A673 (cell line): ENCODE data around the gene PIK3CD. TPM values are rescaled to one million over a fixed set of nuclear protein-coding genes. Genes with fewer than 3 reads are reported as not detected.

ENCODE experiments used
- BruUV-seq: library from RNA; stranded (reverse); fragments of 400-500 nt; replicated peaks from 2 replicates; lab custom pipeline; 2021; lab: Mats Ljungman, UMichigan
- CTCF ChIA-PET: fragments of 300-600 bp; sonication (Branson Sonifier 250); formaldehyde crosslinking; loops from one replicate; lab custom pipeline; 2022; ENCODE audit warnings: antibody characterized with exemption; lab: Charles Lee
- POLR2A ChIA-PET: fragments of 300-600 bp; sonication (Branson Sonifier 250); formaldehyde crosslinking; loops from one replicate; lab custom pipeline; 2022; ENCODE audit warnings: antibody characterized with exemption; ENCODE audit not compliant: low non-redundant PET; lab: Charles Lee
- DNase-seq: peaks from one replicate; pipeline ENCODE4 v3.0.0-alpha.2; 2015; ENCODE audit warnings: low spot score
- H3K27ac ChIP-seq: fragments of 200-600 bp; sonication (generic); 2 replicates; pipeline ENCODE4 v1.5.1; 2016; ENCODE audit warnings: mixed run types, low read depth, mild to moderate bottlenecking, mixed read lengths, antibody characterized with exemption, low read length; ENCODE audit not compliant: poor library complexity, severe bottlenecking
- H3K27me3 ChIP-seq: fragments of 200-600 bp; sonication (generic); replicated peaks from 2 replicates; pipeline ENCODE4 v1.6.1; 2017; ENCODE audit warnings: mixed run types, low read depth, mild to moderate bottlenecking, mixed read lengths, antibody characterized with exemption, low read length; ENCODE audit not compliant: insufficient read depth, poor library complexity
- H3K36me3 ChIP-seq: fragments of 200-600 bp; sonication (generic); 2 replicates; pipeline ENCODE4 v1.6.1; 2016; ENCODE audit warnings: mixed run types, mild to moderate bottlenecking, mixed read lengths, antibody characterized with exemption, low read length; ENCODE audit not compliant: insufficient read depth, poor library complexity, severe bottlenecking
- H3K4me1 ChIP-seq: fragments of 200-600 bp; sonication (generic); 2 replicates; pipeline ENCODE4 v1.6.1; 2017; ENCODE audit warnings: mixed run types, mild to moderate bottlenecking, mixed read lengths, antibody characterized with exemption, low read length; ENCODE audit not compliant: insufficient read depth, poor library complexity, severe bottlenecking
- H3K4me3 ChIP-seq: fragments of 200-600 bp; sonication (generic); 2 replicates; pipeline ENCODE4 v1.5.1; 2016; ENCODE audit warnings: low read depth, mixed run types, mild to moderate bottlenecking, mixed read lengths, low read length; ENCODE audit not compliant: poor library complexity, severe bottlenecking
- H3K9me3 ChIP-seq: fragments of 200-600 bp; sonication (generic); 2 replicates; pipeline ENCODE4 v1.6.1; 2016; ENCODE audit warnings: mixed run types, low read depth, mild to moderate bottlenecking, mixed read lengths, antibody characterized with exemption, low read length; ENCODE audit not compliant: poor library complexity, severe bottlenecking
- CTCF ChIP-seq: fragments of 300-800, 200-600 bp; sonication (generic); conservative IDR thresholded peaks from 2 replicates; pipeline ENCODE4 v1.5.1; 2017; ENCODE audit warnings: low read depth, mild to moderate bottlenecking, antibody characterized with exemption, low read length, moderate library complexity, mixed read lengths
- EZH2 ChIP-seq: fragments of 200-600 bp; sonication (generic); IDR thresholded peaks from 2 replicates; pipeline ENCODE4 v1.6.1; 2017; ENCODE audit warnings: borderline replicate concordance, low read depth, mild to moderate bottlenecking, mixed read lengths, antibody characterized with exemption, low read length; ENCODE audit not compliant: poor library complexity, severe bottlenecking
- intact Hi-C: fragments of 100-400 bp; cut with micrococcal nuclease; formaldehyde crosslinking; loops from one replicate; pipeline ENCODE4 v1.10.0; 2022; ENCODE audit not compliant: unreplicated experiment
- total RNA-seq: library from RNA; stranded (reverse); gene quantifications from 2 replicates; pipeline ENCODE4 v1.2.3, GENCODE V29; 2021

PIK3CD gene
- total RNA-seq, 1 experiment from 2014 or later, result 2.1 TPM

GRCh38 chr1:9726905-9727595, 75.5 kb downstream of the PIK3CD start:
- H3K27ac ChIP-seq, result no peak overlapping the region
- peaks cover 24% of the 10 kb centered on the region for H3K36me3 ChIP-seq
- intact Hi-C loops, result no loop called here
- POLR2A ChIA-PET, result no interaction called here
- BruUV-seq, result no TSS peak
- CTCF ChIA-PET, result interaction anchor here (0.6 kb wide), 1 partner anchor 52 kb away, joined by 3 read pairs; no protein-coding TSS in a partner anchor
- no peak for TF ChIP-seq EZH2
- TF ChIP-seq CTCF, result no peak
- H3K9me3 ChIP-seq, result no peaks in the 10 kb centered on the region
- H3K4me3 ChIP-seq, result no peak overlapping the region
- H3K4me1 ChIP-seq, result no peaks in the 10 kb centered on the region
- no peaks in the 10 kb centered on the region for H3K27me3 ChIP-seq
- DNase-seq, result no peak

DNA sequence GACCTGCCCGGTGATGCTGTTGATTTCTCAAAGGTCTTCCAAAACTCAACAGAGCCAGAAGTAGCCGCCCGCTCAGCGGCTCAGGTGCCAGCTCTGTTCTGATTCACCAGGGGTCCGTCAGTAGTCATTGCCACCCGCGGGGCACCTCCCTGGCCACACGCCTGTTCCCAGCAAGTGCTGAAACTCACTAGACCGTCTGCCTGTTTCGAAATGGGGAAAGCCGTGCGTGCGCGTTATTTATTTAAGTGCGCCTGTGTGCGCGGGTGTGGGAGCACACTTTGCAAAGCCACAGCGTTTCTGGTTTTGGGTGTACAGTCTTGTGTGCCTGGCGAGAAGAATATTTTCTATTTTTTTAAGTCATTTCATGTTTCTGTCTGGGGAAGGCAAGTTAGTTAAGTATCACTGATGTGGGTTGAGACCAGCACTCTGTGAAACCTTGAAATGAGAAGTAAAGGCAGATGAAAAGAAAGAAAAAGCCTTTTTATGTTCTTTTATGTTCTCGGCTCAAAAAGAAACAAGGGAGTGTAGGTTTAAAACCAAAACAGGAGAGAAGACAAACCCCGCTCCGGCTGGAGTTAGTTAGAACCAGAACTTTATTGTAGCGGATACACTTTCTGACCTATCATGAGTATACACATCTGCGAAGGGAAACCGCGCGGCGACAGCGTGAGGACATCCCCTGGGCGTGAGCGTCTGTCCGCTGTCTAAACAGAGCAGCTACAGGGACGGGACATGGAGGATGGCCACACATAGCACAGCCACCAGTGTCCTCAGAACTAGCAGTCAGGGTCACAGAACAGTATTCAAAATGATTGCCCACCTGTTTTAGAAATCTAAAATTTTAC, 77.1 kb downstream of the PIK3CD start:
- BruUV-seq, result no TSS peak
- POLR2A ChIA-PET, result no interaction called here
- Histone ChIP-seq H3K4me1 (no peaks in the 10 kb centered on the region), H3K4me3 (no peak overlapping the region), H3K36me3 (peaks cover 40% of the 10 kb centered on the region), H3K9me3 (no peaks in the 10 kb centered on the region), H3K27ac (no peak overlapping the region), H3K27me3 (no peaks in the 10 kb centered on the region)
- CTCF ChIA-PET, result no interaction called here
- DNase-seq, result no peak
- intact Hi-C loops, result no loop called here
- TF ChIP-seq CTCF (no peak), EZH2 (no peak)

DNA sequence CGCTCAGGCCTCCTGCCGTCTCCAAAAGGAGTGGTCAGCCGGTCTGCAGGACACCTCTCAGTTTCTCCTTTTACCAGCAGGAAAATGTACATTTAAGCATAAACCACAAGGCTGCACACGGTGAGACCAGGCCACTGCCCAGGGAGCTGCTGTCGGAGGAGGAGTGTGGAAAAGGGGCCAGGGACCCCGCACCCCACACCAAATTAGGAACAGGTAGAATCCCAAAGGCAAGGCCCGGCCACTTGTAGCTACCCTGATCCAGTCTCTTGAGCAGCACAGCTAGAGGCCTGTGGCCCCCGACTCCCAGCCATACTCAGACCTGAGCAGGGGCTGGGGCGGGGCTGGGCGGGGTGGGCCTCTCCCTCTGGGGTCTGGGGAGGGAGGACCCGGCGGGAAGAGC, 78.0 kb downstream of the PIK3CD start:
- H3K4me3 ChIP-seq, result no peak overlapping the region
- H3K27ac ChIP-seq, result no peak overlapping the region
- intact Hi-C loops, result no loop called here
- H3K36me3 ChIP-seq, result peaks cover 48% of the 10 kb centered on the region
- ChIA-PET CTCF (interaction anchor here (0.9 kb wide), 1 partner anchor 10 kb away, joined by 3 read pairs; no protein-coding TSS in a partner anchor), POLR2A (no interaction called here)
- no peaks in the 10 kb centered on the region for H3K4me1 ChIP-seq
- H3K9me3 ChIP-seq, result no peaks in the 10 kb centered on the region
- TF ChIP-seq EZH2 (no peak), CTCF (no peak)
- BruUV-seq, result no TSS peak
- DNase-seq, result no peak
- no peaks in the 10 kb centered on the region for H3K27me3 ChIP-seq
